Heart left ventricle (tissue), 16 donors: ENCODE data around the gene HIP1. TPM values are rescaled to one million over a fixed set of nuclear protein-coding genes. Genes with fewer than 3 reads are reported as not detected.
A peak's percentile ranks its signal among the peaks of the same experiment; 100 is the strongest.

ENCODE experiments used
- ATAC-seq, 4 donors: fragments of 200-7000 bp; cut with Tn5 transposase; one replicate each; pipeline ENCODE4 v1.9.1; 2020 to 2022; ENCODE audit warnings: moderate library complexity in 4 of 4, mild to moderate bottlenecking in 3 of 4, moderate number of reproducible peaks in 1 of 4
- DNase-seq, 5 donors: peaks; one replicate each; pipeline ENCODE4 v3.0.0-alpha.2; 2020
- H3K27ac ChIP-seq, 12 donors: fragments of 200-600 bp; sonication (generic) in 4 of 12; one replicate each; pipeline versions ENCODE4 v1.5.0 to v1.8.0; 2016 to 2022; ENCODE audit warnings: mild to moderate bottlenecking in 2 of 12
- H3K27me3 ChIP-seq, 9 donors: fragments of 200-600 bp; sonication (generic) in 2 of 9; one replicate each; pipeline versions ENCODE4 v1.5.1 to v1.8.0; 2016 to 2022; ENCODE audit warnings: mild to moderate bottlenecking in 3 of 9
- H3K36me3 ChIP-seq, 9 donors: fragments of 200-600 bp; sonication (generic) in 2 of 9; one replicate each; pipeline versions ENCODE4 v1.5.0 to v1.8.0; 2018 to 2022; ENCODE audit warnings: mild to moderate bottlenecking in 2 of 9
- H3K4me1 ChIP-seq, 12 donors: fragments of 200-600 bp; sonication (generic) in 4 of 12; one replicate each; pipeline versions ENCODE4 v1.5.0 to v1.8.0; 2016 to 2022; ENCODE audit warnings: mild to moderate bottlenecking in 3 of 12
- H3K4me3 ChIP-seq, 12 donors: fragments of 200-600 bp; sonication (generic) in 4 of 12; one replicate each; pipeline versions ENCODE4 v1.5.0 to v1.8.0; 2017 to 2022; ENCODE audit warnings: mild to moderate bottlenecking in 9 of 12, moderate library complexity in 4 of 12
- H3K9me3 ChIP-seq, 12 donors: fragments of 200-600 bp; sonication (generic) in 4 of 12; one replicate each; pipeline versions ENCODE4 v1.5.0 to v1.8.0; 2016 to 2022; ENCODE audit warnings: mild to moderate bottlenecking in 1 of 12
- POLR2A ChIP-seq, 2 donors: fragments of 450-650 bp; IDR thresholded peaks; one replicate each; pipeline ENCODE4 v1.6.1; 2017; ENCODE audit warnings: antibody characterized with exemption in 2 of 2, mild to moderate bottlenecking in 2 of 2, moderate library complexity in 2 of 2
- WGBS, 4 donors: extraction: QIAGEN DNeasy Blood & Tissue Kit in 2 of 4; methylation state at CpG; one replicate each; pipeline versions ENCODE4 v1.1.5 to v1.1.7; 2013 to 2018; 5-methylcytosine and 5-hydroxymethylcytosine counted together
- intact Hi-C, 10 donors: fragments of 100-400 bp; cut with DNase I; formaldehyde crosslinking; loops; one replicate each; pipeline versions ENCODE4 v1.11.1 to v1.14.2; 2022
- polyA plus RNA-seq, 2 donors: library from polyadenylated mRNA; stranded (reverse); fragments of 200-250 nt; gene quantifications; one replicate each; pipeline ENCODE4 v1.2.3, GENCODE V29; 2013
- total RNA-seq, 9 donors: library from RNA; depleted of rRNA in 2 of 9; stranded (reverse); fragments of >200 nt in 2 of 9; fragmentation: NEBNext Ultra II Directional in 3 of 9; extraction: Animal tissue kit (Norgen Biotek cat#: 25700) in 3 of 9; gene quantifications; one replicate each; pipeline versions ENCODE4 v1.1.0 to v1.2.4, GENCODE V29; 2016 to 2023
- TF ChIP-seq, protein P1 (sequence below), 12 donors: fragments of 200-600 bp; sonication (generic) in 4 of 12; IDR thresholded peaks; one replicate each; pipeline versions ENCODE4 v1.5.0 to v1.8.0; 2018 to 2022; ENCODE audit warnings: antibody characterized with exemption in 12 of 12, mild to moderate bottlenecking in 5 of 12
- donor health status: ischemic (EF 13 %, LVEDD 7.1; RV severe dilation, severe dysfunction).
- donor health status: healthy with polysubstance abuse.
- donor health status: DM: no; HTN: yes; CAD: no.
- donor health status: DM: no; HTN: no; CAD: no.
- donor health status: ischemic (EF 25% LVEDD 6.9; RV normal size, moderate dysfunction).
- donor health status: ischemic (EF 25% LVEDD 5.7; RV mildly dilated, moderate dysfunction).
- donor health status: healthy.
- donor health status: DM: yes; HTN: yes; CAD: no.
- donor health status: ischemic (EF 35%, LVEDD 5.7; RV mildly dilated, moderate dysfunction).
- donor health status: nonischemic (EF 11% LVEDD 7.7; RV severe dilation, severe dysfunction).
- donor health status: DM: yes; HTN: yes; CAD: no.
- donor health status: PGD.
- donor health status: ischemic (EF 29% LVEDD 5.4; RV normal size, mild dysfunction).
- donor health status: nonischemic (EF 23%, LVEDD 6.1; RV moderate dilation, normal function).

HIP1 gene
- total and polyA plus RNA-seq, 11 donors: 5.9 to 36.4 (median 21.8) TPM

DNA sequence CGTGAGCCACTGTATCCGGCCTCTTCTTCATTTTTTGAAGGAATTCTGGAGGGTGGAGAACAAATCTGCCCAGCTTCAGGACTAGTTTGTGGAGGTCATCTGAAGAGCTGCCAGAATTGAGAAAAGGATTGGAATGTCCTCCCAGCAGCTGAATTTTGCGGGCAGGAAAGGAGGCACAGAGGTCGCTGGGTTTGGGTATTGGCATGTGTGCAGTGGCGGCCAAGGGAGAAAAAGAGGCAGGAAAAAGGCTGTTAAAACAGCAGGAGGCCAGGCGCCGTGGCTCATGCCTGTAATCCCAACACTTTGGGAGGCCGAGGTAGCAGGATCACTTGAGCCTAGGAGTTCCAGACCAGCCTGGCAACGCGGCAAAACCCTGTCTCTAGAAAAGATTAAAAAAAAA, 80.4 kb downstream of the HIP1 start:
- TF ChIP-seq POLR2A (IDR thresholded peaks at IDR 0.05): no peak
- TF ChIP-seq, protein P1, sequence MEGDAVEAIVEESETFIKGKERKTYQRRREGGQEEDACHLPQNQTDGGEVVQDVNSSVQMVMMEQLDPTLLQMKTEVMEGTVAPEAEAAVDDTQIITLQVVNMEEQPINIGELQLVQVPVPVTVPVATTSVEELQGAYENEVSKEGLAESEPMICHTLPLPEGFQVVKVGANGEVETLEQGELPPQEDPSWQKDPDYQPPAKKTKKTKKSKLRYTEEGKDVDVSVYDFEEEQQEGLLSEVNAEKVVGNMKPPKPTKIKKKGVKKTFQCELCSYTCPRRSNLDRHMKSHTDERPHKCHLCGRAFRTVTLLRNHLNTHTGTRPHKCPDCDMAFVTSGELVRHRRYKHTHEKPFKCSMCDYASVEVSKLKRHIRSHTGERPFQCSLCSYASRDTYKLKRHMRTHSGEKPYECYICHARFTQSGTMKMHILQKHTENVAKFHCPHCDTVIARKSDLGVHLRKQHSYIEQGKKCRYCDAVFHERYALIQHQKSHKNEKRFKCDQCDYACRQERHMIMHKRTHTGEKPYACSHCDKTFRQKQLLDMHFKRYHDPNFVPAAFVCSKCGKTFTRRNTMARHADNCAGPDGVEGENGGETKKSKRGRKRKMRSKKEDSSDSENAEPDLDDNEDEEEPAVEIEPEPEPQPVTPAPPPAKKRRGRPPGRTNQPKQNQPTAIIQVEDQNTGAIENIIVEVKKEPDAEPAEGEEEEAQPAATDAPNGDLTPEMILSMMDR (IDR thresholded peaks at IDR 0.05): no peak
- ATAC-seq (no peak), DNase-seq (no peak)
- 86 to 93% (median 91%) methylated on average over 10 of the region's 10 CpGs for WGBS, 4 donors
- H3K27me3 ChIP-seq: no peaks in the 10 kb centered on the region
- H3K4me3 ChIP-seq: no peak overlapping the region
- intact Hi-C loops: loop anchor here in 3 of 10 donors (5.0 to 10.0 kb wide), 3 partner anchors 56 to 99 kb away; partner anchors contain the start of gene HIP1 (in 1 of the 3)
- no peak overlapping the region for H3K27ac ChIP-seq
- no peaks in the 10 kb centered on the region for H3K36me3 ChIP-seq
- H3K4me1 ChIP-seq: no peaks in the 10 kb centered on the region
- no peaks in the 10 kb centered on the region for H3K9me3 ChIP-seq

DNA sequence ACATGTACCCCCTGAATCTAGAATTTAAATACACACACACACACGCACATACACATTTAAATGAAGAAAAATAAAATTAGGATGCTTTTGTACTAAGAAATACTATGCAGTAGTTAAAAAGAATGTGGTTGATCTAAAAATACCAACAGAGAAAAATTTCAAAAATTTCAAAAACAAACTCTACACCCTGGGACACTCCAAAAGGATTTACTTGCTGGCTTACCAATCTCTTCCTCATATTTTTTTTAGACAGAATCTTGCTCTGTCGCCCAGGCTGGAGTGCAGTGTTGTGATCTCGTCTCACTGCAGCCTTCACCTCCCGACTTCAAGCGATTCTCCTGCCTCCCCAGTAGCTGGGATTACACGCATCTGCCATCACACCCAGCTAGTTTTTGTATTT, 80.9 kb downstream of the HIP1 start:
- WGBS, 4 donors: 86 to 95% (median 94%) methylated on average over 6 of the region's 6 CpGs
- no peaks in the 10 kb centered on the region for H3K9me3 ChIP-seq
- no peak overlapping the region for H3K4me3 ChIP-seq
- no peak for TF ChIP-seq POLR2A (IDR thresholded peaks at IDR 0.05)
- no peaks in the 10 kb centered on the region for H3K36me3 ChIP-seq
- ATAC-seq (no peak), DNase-seq (no peak)
- H3K27ac ChIP-seq: no peak overlapping the region
- H3K27me3 ChIP-seq: no peaks in the 10 kb centered on the region
- intact Hi-C loops: loop anchor here in 3 of 10 donors (5.0 to 10.0 kb wide), 3 partner anchors 57 to 99 kb away; partner anchors contain the start of gene HIP1 (in 1 of the 3)
- no peaks in the 10 kb centered on the region for H3K4me1 ChIP-seq

DNA sequence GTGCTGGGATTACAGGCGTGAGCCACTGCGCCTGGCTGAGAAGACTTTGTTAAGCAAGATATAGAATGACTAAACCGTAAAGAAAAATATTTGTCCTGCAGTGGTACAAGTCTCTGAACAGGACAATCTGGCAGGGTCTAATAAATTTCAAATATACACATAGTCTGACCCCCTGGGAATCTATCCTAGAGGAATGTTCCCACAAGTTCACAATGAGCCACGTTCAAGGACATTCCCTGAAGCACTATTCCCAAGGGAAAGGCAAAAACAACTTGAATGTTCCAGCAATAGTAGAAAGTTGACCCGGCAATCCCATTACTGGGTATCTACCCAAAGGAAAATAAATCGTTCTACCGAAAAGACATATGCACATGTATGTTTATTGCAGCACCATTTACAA, 82.0 kb downstream of the HIP1 start:
- no peak for DNase-seq
- H3K27ac ChIP-seq: peak overlapping the region in 3 of 12 donors; percentile 14 to 33 (median 15)
- H3K9me3 ChIP-seq: no peaks in the 10 kb centered on the region
- no peaks in the 10 kb centered on the region for H3K4me1 ChIP-seq
- peak in 2 of 4 donors; percentile 38 to 74 for ATAC-seq
- TF ChIP-seq POLR2A (IDR thresholded peaks at IDR 0.05): no peak
- TF ChIP-seq, protein P1 (IDR thresholded peaks at IDR 0.05): no peak
- no peaks in the 10 kb centered on the region for H3K36me3 ChIP-seq
- 77 to 84% (median 81%) methylated on average over 7 of the region's 7 CpGs for WGBS, 4 donors
- no peaks in the 10 kb centered on the region for H3K27me3 ChIP-seq
- intact Hi-C loops: loop anchor here in 3 of 10 donors (5.0 to 10.0 kb wide), 3 partner anchors 58 to 101 kb away; partner anchors contain the start of gene HIP1 (in 1 of the 3)
- H3K4me3 ChIP-seq: no peak overlapping the region

DNA sequence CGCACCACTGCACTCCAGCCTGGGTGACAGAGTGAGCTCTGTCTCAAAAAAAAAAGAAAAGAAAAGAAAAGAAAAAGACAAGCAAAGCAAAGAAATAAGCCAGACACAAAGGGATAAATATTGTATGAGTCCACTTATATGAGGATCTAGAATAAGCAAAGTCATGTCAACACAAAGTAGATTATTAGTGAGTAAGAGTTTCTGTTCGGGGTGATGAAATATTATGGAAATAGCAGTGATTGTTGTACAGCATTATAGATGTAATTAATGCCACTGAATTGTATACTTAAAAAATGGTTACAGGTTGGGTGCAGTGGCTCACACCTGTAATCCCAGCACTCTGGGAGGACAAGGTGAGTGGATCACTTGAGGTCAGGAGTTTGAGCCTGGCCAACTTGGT, 83.2 kb downstream of the HIP1 start:
- TF ChIP-seq, protein P1 (IDR thresholded peaks at IDR 0.05): no peak
- Histone ChIP-seq H3K36me3 (no peaks in the 10 kb centered on the region), H3K4me1 (peaks cover 0 to 8% (median 5%) of the 10 kb centered on the region in 12 donors), H3K27ac (no peak overlapping the region), H3K27me3 (no peaks in the 10 kb centered on the region), H3K9me3 (no peaks in the 10 kb centered on the region), H3K4me3 (no peak overlapping the region)
- no peak for ATAC-seq
- DNase-seq: no peak
- 95 to 99% (median 98%) methylated on average over 2 of the region's 2 CpGs for WGBS, 4 donors
- intact Hi-C loops: loop anchor here in 3 of 10 donors (5.0 to 10.0 kb wide), 3 partner anchors 59 to 102 kb away; partner anchors contain the start of gene HIP1 (in 1 of the 3)

DNA sequence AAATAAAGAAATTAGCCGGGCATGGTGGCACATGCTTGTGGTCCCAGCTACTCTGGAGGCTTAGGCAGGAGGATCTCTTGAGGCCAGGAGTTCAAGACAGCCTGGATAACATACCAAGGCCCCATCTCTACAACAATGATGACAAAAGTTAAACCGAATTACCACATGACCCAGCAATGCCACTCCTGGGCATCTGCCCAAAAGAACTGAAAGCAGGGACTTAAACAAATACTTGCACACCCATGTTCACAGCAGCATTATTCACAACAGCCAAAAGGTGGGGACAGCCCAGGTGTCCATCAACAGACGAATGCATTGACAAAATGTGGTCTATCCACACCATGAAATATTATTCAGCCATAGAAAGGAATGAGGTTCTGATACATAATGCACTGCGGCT, 83.9 kb downstream of the HIP1 start:
- no peak overlapping the region for H3K4me3 ChIP-seq
- ATAC-seq: no peak
- no peaks in the 10 kb centered on the region for H3K27me3 ChIP-seq
- H3K9me3 ChIP-seq: no peaks in the 10 kb centered on the region
- intact Hi-C loops: loop anchor here in 4 of 10 donors (5.0 to 10.0 kb wide), 4 partner anchors 57 to 102 kb away; partner anchors contain the start of gene HIP1 (in 1 of the 4)
- no peak overlapping the region for H3K27ac ChIP-seq
- TF ChIP-seq POLR2A (IDR thresholded peaks at IDR 0.05): no peak
- TF ChIP-seq, protein P1 (IDR thresholded peaks at IDR 0.05): no peak
- H3K4me1 ChIP-seq: peaks cover 0 to 15% (median 11%) of the 10 kb centered on the region in 12 donors
- no peaks in the 10 kb centered on the region for H3K36me3 ChIP-seq
- WGBS, 4 donors: 85 to 98% (median 95%) methylated on average over 4 of the region's 4 CpGs
- DNase-seq: no peak
